AG04450 (cell line): ENCODE measurements around the gene MGRN1. TPM values are rescaled to one million over a fixed set of nuclear protein-coding genes. Genes with fewer than 3 reads are reported as not detected.
"Not testable (repeated sequence)": the region's sequence is repeated elsewhere in the genome, so short reads cannot be mapped to it uniquely, and the experiment has no call there.

Experiments
- CTCF ChIA-PET: fragments of 300-600, 350-600 bp; formaldehyde crosslinking; extraction: SDS; loops from one replicate; lab custom pipeline; 2022; ENCODE audit warnings: antibody characterized with exemption, inconsistent platforms; lab: Charles Lee
- POLR2A ChIA-PET: fragments of 350-600 bp; formaldehyde crosslinking; extraction: SDS; loops from one replicate; lab custom pipeline; 2021; ENCODE audit warnings: antibody characterized with exemption, inconsistent platforms; lab: Yijun Ruan, JAX
- DNase-seq: peaks from one replicate; pipeline ENCODE4 v3.0.0-alpha.2; 2011; ENCODE audit warnings: low read depth, low spot score
- H3K27ac ChIP-seq: one replicate; pipeline ENCODE4 v1.5.1; 2012; ENCODE audit warnings: low read depth, low read length, control low read depth
- H3K27me3 ChIP-seq: one replicate; pipeline ENCODE4 v1.6.0; 2012; ENCODE audit warnings: low read length; ENCODE audit not compliant: control insufficient read depth, insufficient read depth
- H3K4me3 ChIP-seq: 2 replicates; pipeline ENCODE4 v1.5.1; 2011; ENCODE audit warnings: mild to moderate bottlenecking, low read depth, low read length, control low read depth
- H3K9me3 ChIP-seq: 2 replicates; pipeline ENCODE4 v1.5.1; 2012; ENCODE audit warnings: low read length; ENCODE audit not compliant: control insufficient read depth, insufficient read depth
- CTCF ChIP-seq: IDR thresholded peaks from 2 replicates; pipeline ENCODE4 v1.5.1; 2011; ENCODE audit warnings: low read depth, low read length, control low read depth, inconsistent platforms
- polyA plus RNA-seq: library from polyadenylated mRNA; depleted of rRNA; stranded (reverse); fragments of >200 nt; gene quantifications from 2 replicates; pipeline ENCODE4 v1.2.3, GENCODE V29; 2011; rRNA removed
- small RNA-seq: library from RNA; depleted of rRNA; stranded (forward); fragments of <200 nt; gene quantifications from one replicate; pipeline ENCODE3, GENCODE V24; 2012; ENCODE audit warnings: low read depth; ENCODE audit not compliant: insufficient read length

The MGRN1 gene
- polyA plus RNA-seq, 1 experiment, result 3.4 TPM

- TF ChIP-seq CTCF, result no peak
- CTCF ChIA-PET, result interaction anchor here (1.3 kb wide), 1 partner anchor 221 kb away, joined by 7 read pairs; no protein-coding TSS in a partner anchor
Observed at GRCh38 chr16:4734730-4735535, 110.3 kb downstream of the MGRN1 start.

DNA sequence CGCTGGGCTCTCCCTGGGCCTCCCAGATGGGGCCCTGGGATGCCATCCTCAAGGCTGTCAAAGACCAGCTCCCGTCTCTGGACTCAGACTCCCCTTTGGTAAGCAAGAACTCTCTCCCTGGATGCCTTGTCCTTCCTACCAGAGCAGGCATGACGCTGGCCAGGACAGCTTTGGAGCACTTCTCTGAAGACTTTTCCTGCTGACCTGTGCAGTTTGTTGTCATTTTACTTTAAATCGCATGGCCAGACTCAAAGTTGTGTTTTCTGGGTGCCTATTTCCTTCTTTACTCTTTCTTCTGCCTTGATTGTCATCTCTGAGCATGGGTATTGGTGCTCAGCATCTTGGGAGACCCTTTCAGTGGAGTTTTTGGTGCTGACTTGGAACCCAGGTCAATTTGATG lies 111.9 kb downstream of the MGRN1 start:
- TF ChIP-seq CTCF, result no peak
- Histone ChIP-seq H3K27me3 (no peaks in the 10 kb centered on the region), H3K4me3 (no peak overlapping the region), H3K27ac (no peak overlapping the region), H3K9me3 (no peaks in the 10 kb centered on the region; the same call in 1 of the 2 replicates)
- CTCF ChIA-PET, result no interaction called here
- DNase-seq, result no peak
- POLR2A ChIA-PET, result interaction anchor here (0.6 kb wide), 1 partner anchor 316 kb away, joined by 6 read pairs; no protein-coding TSS in a partner anchor

More at GRCh38 chr16:4734730-4735535, 110.3 kb downstream of the MGRN1 start:
- Histone ChIP-seq H3K9me3 (no peaks in the 10 kb centered on the region; the same call in 1 of the 2 replicates), H3K4me3 (peak overlapping the region; percentile 96), H3K27ac (peak overlapping the region; percentile 94), H3K27me3 (no peaks in the 10 kb centered on the region)
- peak; percentile 53 for DNase-seq
- POLR2A ChIA-PET, result interaction anchor here (0.6 to 2.1 kb wide), 10 partner anchors 11 to 299 kb away, joined by 3 to 11 read pairs (median 3); partner anchors contain the start of genes NAGPA, NUDT16L1 and SEC14L5

- ChIA-PET CTCF (no interaction called here), POLR2A (no interaction called here)
- Histone ChIP-seq H3K9me3 (no peaks in the 10 kb centered on the region; the same call in 1 of the 2 replicates), H3K27me3 (no peaks in the 10 kb centered on the region), H3K4me3 (no peak overlapping the region), H3K27ac (no peak overlapping the region)
- DNase-seq, result no peak
- TF ChIP-seq CTCF, result no peak
Observed at GRCh38 chr16:4737545-4737944, 112.9 kb downstream of the MGRN1 start.

DNA sequence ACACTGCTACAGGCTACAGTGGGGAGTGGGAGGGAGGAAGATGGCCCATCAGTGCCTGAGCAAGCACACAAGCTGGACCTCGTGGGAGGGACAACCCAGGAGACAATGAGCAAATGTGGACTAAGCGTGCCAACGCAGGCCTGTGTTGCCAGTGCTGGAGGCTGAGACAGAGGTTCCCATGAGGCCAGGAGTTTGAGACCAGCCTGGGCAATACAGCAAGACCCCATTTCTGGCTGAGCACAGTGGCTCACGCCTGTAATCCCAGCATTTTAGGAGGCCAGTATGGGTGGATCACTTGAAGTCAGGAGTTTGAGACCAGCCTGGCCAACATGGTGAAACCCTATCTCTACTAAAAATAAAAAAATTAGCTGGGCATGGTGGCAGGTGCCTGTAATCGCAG lies 113.7 kb downstream of the MGRN1 start:
- DNase-seq, POLR2A ChIA-PET, H3K27ac ChIP-seq, H3K4me3 ChIP-seq, H3K9me3 ChIP-seq, CTCF ChIA-PET, H3K27me3 ChIP-seq: not testable (repeated sequence)

Small RNA genes lying within 50 kb of the gene (small RNA-seq; reads per million reads assigned to genes)
- not detected for gene MIR6769A
- gene RN7SL850P, result not detected

Other genes starting within 250 kb of the MGRN1 start
- 7.0 TPM in 2 replicates for gene CORO7, start 208.2 kb upstream of the MGRN1 start, polyA plus RNA-seq
- gene DNAJA3, start 199.0 kb upstream of the MGRN1 start, polyA plus RNA-seq, result 32.1 and 32.8 TPM in 2 replicates
- 26.3 and 38.5 TPM in 2 replicates for gene NMRAL1, start 150.2 kb upstream of the MGRN1 start, polyA plus RNA-seq
- 49.2 and 62.1 TPM in 2 replicates for gene HMOX2, start 148.4 kb upstream of the MGRN1 start, polyA plus RNA-seq
- 12.2 and 14.9 TPM in 2 replicates for gene CDIP1, start 86.1 kb upstream of the MGRN1 start, polyA plus RNA-seq
- gene C16orf96, start 68.5 kb upstream of the MGRN1 start, polyA plus RNA-seq, result not detected in 2 replicates
- 4.1 and 6.1 TPM in 2 replicates for gene UBALD1, start 9.9 kb upstream of the MGRN1 start, polyA plus RNA-seq
- gene NUDT16L1, start 68.7 kb downstream of the MGRN1 start, polyA plus RNA-seq, result 25.2 and 29.3 TPM in 2 replicates
- 14.0 and 15.0 TPM in 2 replicates for gene ANKS3, start 109.4 kb downstream of the MGRN1 start, polyA plus RNA-seq
- 0.89 and 1.6 TPM in 2 replicates for gene DNAAF8, start 109.7 kb downstream of the MGRN1 start, polyA plus RNA-seq
- gene ZNF500, start 142.3 kb downstream of the MGRN1 start, polyA plus RNA-seq, result 3.1 and 4.2 TPM in 2 replicates
- not detected in 2 replicates for gene SEPTIN12, start 163.5 kb downstream of the MGRN1 start, polyA plus RNA-seq
- not detected in 2 replicates for gene SMIM22, start 170.5 kb downstream of the MGRN1 start, polyA plus RNA-seq
- gene ROGDI, start 177.8 kb downstream of the MGRN1 start, polyA plus RNA-seq, result 9.2 and 14.3 TPM in 2 replicates
- 44.2 and 46.3 TPM in 2 replicates for gene GLYR1, start 222.5 kb downstream of the MGRN1 start, polyA plus RNA-seq
- gene UBN1, start 222.7 kb downstream of the MGRN1 start, polyA plus RNA-seq, result 11.2 TPM in 2 replicates